Ovary (tissue), 9 donors: Measurements from ENCODE around the gene RBM33. TPM values are rescaled to one million over a fixed set of nuclear protein-coding genes. Genes with fewer than 3 reads are reported as not detected.

Experiments used
- DNase-seq, 5 donors: peaks; one replicate each; pipeline ENCODE4 v3.0.0-alpha.2; 2019 to 2020
- H3K27ac ChIP-seq, 2 donors: fragments of 200-600 bp; one replicate each; pipeline versions ENCODE4 v1.5.1 to v1.8.0; 2019 to 2022
- H3K27me3 ChIP-seq: fragments of 200-600 bp; one replicate; pipeline ENCODE4 v1.8.0; 2022
- H3K36me3 ChIP-seq: fragments of 200-600 bp; sonication (generic); one replicate; pipeline ENCODE4 v1.5.1; 2019
- H3K4me1 ChIP-seq: one replicate; pipeline ENCODE4 v1.8.1; 2013; ENCODE audit warnings: mild to moderate bottlenecking, moderate library complexity; ENCODE audit not compliant: insufficient read depth
- H3K4me3 ChIP-seq: fragments of 200-600 bp; sonication (generic); one replicate; pipeline ENCODE4 v1.5.1; 2017
- H3K9me3 ChIP-seq, 2 donors: fragments of 200-600 bp in 1 of 2; sonication (generic) in 1 of 2; one replicate each; pipeline versions ENCODE4 v1.5.1 to v1.8.1; 2013 to 2019; ENCODE audit warnings: mild to moderate bottlenecking in 1 of 2, moderate library complexity in 1 of 2
- CTCF ChIP-seq, 3 donors: fragments of 450-650 bp in 2 of 3; fragments of 200-600 bp in 1 of 3; IDR thresholded peaks; one replicate each; pipeline versions ENCODE4 v1.5.1 to v1.8.0; 2016 to 2022; ENCODE audit warnings: antibody characterized with exemption in 3 of 3, mild to moderate bottlenecking in 1 of 3
- EP300 ChIP-seq: sonication (generic); formaldehyde crosslinking; IDR thresholded peaks from one replicate; pipeline ENCODE4 v1.6.1; 2017; ENCODE audit warnings: antibody characterized with exemption
- POLR2A ChIP-seq: fragments of 450-650 bp; IDR thresholded peaks from one replicate; pipeline ENCODE4 v1.6.1; 2017; ENCODE audit warnings: antibody characterized with exemption, mild to moderate bottlenecking, moderate library complexity
- WGBS, 3 donors: extraction: QIAGEN DNeasy Blood & Tissue Kit in 1 of 3; methylation state at CpG; one replicate each; pipeline versions ENCODE4 v1.1.5 to v1.1.7; 2013 to 2017; 5-methylcytosine and 5-hydroxymethylcytosine counted together
- intact Hi-C, 4 donors: fragments of 100-400 bp; cut with DNase I; formaldehyde crosslinking; loops; one replicate each; pipeline versions ENCODE4 v1.11.0 to v1.15.1; 2022 to 2023
- polyA plus RNA-seq, 2 donors: library from polyadenylated mRNA; stranded (reverse); fragments of 200-250 nt in 1 of 2; fragments of 350-450 nt in 1 of 2; fragmentation: Illumina TruSeq in 1 of 2; extraction: RNeasy Lipid Tissue Mini Kit (QIAGEN cat#74804) in 1 of 2; gene quantifications; one replicate each; pipeline ENCODE4 v1.2.3, GENCODE V29; 2013 to 2014
- total RNA-seq, 7 donors: library from RNA; depleted of rRNA in 2 of 7; stranded (reverse); fragments of >200 nt in 2 of 7; fragmentation: NEBNext Ultra II Directional in 3 of 7; extraction: Animal tissue kit (Norgen Biotek cat#: 25700) in 3 of 7; gene quantifications; one replicate each; pipeline versions ENCODE4 v1.1.0 to v1.2.4, GENCODE V29; 2016 to 2023
- donor health status: DM: no; HTN: no; CAD: no; lungs with moderate emphysema.
- donor health status: DM: no; HTN: no; CAD: no.
- donor health status: Bipolar disorder and iron deficiency.
- donor health status: DM: yes; HTN: yes; CAD: no.
- donor health status: DM: no; HTN: no; CAD: no.
- donor health status: DM: yes; HTN: yes; CAD: no.

The RBM33 gene
- total and polyA plus RNA-seq, 9 donors = 19.8 to 62.0 (median 49.3) TPM

GRCh38 chr7:155669717-155670505, 25.4 kb downstream of the RBM33 start:
- intact Hi-C loops = no loop called here
- Histone ChIP-seq H3K27ac (no peak overlapping the region), H3K4me1 (peaks cover 15% of the 10 kb centered on the region), H3K9me3 (no peaks in the 10 kb centered on the region), H3K36me3 (no peaks in the 10 kb centered on the region), H3K27me3 (no peaks in the 10 kb centered on the region), H3K4me3 (no peak overlapping the region)
- no peak for DNase-seq
- TF ChIP-seq EP300 (no peak), CTCF (IDR thresholded peaks at IDR 0.05) (no peak), POLR2A (no peak)
- 83 to 85% (median 84%) methylated on average over 11 of the region's 11 CpGs for WGBS, 3 donors

- no peak overlapping the region for H3K4me3 ChIP-seq
Measured at GRCh38 chr7:155670521-155670920, 26.1 kb downstream of the RBM33 start.

GRCh38 chr7:155674556-155674955, 30.1 kb downstream of the RBM33 start:
- peaks cover 5% of the 10 kb centered on the region for H3K4me1 ChIP-seq
- H3K27me3 ChIP-seq = no peaks in the 10 kb centered on the region
- 84 to 85% (median 85%) methylated on average over 3 of the region's 3 CpGs for WGBS, 3 donors
- no peak for DNase-seq
- intact Hi-C loops = no loop called here
- H3K27ac ChIP-seq = no peak overlapping the region
- H3K4me3 ChIP-seq = no peak overlapping the region
- H3K36me3 ChIP-seq = no peaks in the 10 kb centered on the region
- TF ChIP-seq POLR2A (no peak), EP300 (no peak), CTCF (IDR thresholded peaks at IDR 0.05) (no peak)
- no peaks in the 10 kb centered on the region for H3K9me3 ChIP-seq

More at GRCh38 chr7:155670521-155670920, 26.1 kb downstream of the RBM33 start:
- no peak for DNase-seq
- WGBS, 3 donors = 43 to 55% (median 47%) methylated on average over 5 of the region's 5 CpGs
- H3K36me3 ChIP-seq = no peaks in the 10 kb centered on the region
- H3K9me3 ChIP-seq = no peaks in the 10 kb centered on the region
- no peak for TF ChIP-seq CTCF (IDR thresholded peaks at IDR 0.05)
- TF ChIP-seq POLR2A = no peak
- no peak for TF ChIP-seq EP300
- no peak overlapping the region for H3K27ac ChIP-seq
- intact Hi-C loops = no loop called here
- H3K4me1 ChIP-seq = peaks cover 12% of the 10 kb centered on the region
- H3K27me3 ChIP-seq = no peaks in the 10 kb centered on the region

- DNase-seq = no peak
- Histone ChIP-seq H3K36me3 (no peaks in the 10 kb centered on the region), H3K4me1 (no peaks in the 10 kb centered on the region), H3K27me3 (no peaks in the 10 kb centered on the region), H3K9me3 (no peaks in the 10 kb centered on the region), H3K4me3 (no peak overlapping the region), H3K27ac (no peak overlapping the region)
- WGBS, 3 donors = 85 to 90% (median 85%) methylated on average over 8 of the region's 8 CpGs
- intact Hi-C loops = no loop called here
- TF ChIP-seq CTCF (IDR thresholded peaks at IDR 0.05) (no peak), EP300 (no peak), POLR2A (no peak)
Measured at GRCh38 chr7:155676052-155676451, 31.6 kb downstream of the RBM33 start.
